NCI-H187 (cell line): ENCODE measurements around the gene ANKH.

Source experiments
- DNase-seq, 2 experiments: peaks; one replicate each; lab custom pipeline; 2025; lab: John Stamatoyannopoulos, UW

The ANKH gene

DNA sequence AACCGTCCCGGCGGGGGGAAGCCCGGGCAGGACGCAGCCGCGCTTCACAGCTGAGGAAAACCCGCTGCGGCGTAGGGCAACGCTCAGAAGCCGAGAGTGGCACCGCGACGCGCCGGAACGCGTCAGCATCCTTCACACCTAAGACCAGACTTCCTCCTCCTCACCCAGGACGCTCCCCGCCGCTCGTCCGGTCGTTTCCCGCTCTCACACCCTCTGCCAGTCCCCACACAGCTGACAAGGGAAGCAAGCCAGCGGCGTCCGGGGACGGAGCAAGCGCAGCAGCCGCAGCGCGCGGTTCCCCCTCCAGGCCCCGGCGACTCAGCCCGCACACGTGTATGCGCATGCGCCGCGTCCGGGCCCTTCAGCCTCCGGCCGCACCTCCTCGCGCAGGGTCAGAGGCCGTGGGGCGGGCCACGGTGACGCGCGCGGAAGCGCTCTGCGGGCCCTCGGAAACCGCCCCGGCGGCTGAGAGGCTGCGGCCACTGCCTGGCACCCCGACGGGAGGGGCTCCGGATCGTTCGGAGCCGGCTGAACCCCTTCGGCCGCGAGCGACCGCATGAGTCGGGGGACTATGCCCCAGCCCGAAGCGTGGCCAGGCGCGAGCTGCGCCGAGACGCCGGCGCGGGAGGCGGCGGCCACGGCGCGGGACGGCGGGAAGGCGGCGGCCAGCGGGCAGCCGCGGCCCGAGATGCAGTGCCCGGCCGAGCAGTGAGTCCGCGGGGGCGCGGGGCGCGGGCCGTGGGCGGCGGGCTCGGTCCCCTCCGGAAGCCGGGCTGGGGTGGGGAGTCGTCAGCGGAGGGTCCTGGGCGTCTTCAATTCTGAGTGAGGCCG, 207.1 kb downstream of the ANKH start, which contains the start of gene OTULIN:
Gene OTULIN, plus strand, starts transcription at position 449 of the 831 bp plus-strand sequence. Its CDS starts 108 bp downstream, at position 557.
- peak; percentile 80 to 85 for DNase-seq

DNA sequence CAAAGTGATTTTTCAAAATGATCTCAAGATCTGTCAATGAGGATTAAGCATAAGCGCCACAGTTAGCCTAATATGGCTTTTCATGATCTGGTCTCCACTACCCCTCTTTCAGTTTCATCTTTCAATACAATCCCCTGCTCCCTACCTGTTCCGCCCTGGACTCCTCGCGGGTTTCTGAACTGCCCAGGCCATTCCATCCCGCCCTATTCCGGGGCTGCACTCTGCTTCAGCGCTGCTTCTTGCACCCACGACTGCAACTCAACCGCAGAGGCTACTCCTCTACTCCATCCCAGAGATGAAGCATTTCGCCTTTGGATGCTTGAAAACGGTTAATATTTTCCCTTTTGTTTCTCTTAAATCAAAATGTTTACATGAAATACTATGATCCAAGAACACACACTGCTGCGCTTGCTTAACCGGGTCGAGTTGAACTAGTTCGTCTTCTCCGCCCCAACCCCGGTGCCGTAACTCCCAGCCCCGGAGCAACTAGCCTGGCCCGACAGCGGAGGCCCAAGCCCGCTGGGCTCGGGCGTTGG, 207.8 kb downstream of the ANKH start:
- DNase-seq, result no peak

DNA sequence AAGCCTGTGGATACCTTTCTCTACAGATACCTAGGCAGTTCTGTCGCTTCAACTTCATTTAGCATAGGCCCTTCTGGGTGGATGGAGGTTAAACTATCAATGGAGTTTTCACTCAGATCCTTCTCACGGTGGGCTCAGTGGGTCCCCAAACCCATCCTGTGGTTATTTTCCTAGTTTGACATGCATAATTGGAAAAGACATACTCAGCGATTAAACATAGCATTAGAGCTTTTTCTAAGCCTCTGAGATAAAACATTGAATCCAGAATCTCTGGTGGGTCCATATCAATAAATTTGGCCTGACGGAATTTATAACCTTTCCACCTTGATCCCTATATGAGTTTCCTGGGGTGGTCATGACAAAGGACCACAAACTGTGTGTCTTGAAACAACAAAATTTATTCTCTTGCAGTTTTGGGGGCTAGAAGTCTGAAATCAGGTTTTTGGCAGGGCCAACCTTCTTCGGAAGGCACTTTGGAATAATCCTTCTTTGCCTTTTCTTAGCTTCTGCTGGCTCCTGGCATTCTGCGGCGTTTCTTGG, 208.8 kb downstream of the ANKH start:
- no peak for DNase-seq

DNA sequence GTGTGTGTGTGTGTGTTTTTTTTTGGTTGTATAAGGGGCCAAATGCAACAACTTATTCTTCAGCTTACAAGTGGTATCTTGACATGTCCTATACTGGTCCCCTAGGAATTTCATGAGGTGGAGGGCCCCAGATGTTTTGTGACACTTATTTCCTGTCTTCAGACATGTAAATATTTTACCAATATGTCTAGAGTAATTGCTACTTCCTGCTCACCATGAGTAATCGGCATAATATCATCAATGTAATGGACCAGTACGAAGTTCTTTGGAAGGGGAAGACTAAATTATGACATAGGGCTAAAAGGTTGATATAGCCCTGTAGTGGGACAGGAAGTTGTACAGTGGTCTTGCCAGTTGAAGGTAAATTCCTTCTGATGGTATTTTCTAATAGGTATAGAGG, 210.7 kb downstream of the ANKH start:
- DNase-seq, result no peak

DNA sequence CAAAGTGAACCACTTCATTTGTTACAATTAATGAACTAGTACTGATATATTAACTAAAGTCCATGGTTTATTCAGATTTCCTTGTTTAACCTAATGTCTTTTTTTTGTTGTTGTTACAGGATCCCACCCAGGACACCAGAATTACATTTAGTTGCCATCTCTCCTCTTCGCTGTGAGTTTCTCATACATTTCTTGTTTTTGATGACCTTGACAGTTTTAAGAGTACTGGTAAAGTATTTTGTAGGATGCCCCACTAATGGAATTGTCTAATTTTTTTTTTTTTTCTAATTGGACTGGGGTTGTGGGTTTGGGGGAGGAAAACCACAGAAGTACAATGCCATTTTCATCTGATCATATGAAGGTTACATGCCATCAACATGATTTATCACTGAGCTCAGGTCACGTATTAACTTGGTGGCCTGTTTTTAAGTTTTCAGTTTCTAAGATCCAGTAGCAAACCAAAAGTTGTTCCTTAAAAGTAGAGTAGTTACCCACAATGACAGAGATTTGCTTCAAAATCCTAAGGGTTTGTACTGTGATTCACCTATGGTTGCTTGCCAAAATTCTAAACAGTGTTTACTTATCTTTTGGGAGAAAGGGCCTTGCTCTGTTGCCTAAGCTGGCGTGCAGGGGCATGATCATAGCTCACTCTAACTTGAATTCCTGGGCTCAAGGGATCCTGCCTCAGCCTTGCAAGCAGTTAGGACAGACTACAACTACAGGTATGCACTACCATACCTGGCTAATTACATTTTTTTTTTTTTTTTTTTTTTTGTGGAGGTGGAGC, 211.6 kb downstream of the ANKH start:
- no peak for DNase-seq

DNA sequence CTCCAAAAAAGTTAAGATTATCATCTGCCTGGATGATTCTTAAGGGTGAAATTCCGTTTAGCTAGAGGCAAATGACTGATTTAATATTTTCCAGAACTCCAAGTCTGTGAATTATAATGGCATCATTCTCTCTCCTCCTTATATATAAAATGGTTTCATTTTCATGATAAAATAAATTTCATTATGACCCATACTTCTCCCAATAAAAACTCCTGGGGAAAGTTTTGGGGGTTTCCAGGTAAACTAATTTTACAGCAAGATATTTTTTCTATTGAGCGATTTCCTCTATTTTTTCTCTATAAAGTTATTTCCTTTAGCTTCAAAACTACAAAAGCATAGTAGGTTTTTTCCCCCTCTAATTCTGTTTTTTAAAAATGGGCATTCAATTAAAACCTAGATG, 214.7 kb downstream of the ANKH start:
- no peak for DNase-seq

DNA sequence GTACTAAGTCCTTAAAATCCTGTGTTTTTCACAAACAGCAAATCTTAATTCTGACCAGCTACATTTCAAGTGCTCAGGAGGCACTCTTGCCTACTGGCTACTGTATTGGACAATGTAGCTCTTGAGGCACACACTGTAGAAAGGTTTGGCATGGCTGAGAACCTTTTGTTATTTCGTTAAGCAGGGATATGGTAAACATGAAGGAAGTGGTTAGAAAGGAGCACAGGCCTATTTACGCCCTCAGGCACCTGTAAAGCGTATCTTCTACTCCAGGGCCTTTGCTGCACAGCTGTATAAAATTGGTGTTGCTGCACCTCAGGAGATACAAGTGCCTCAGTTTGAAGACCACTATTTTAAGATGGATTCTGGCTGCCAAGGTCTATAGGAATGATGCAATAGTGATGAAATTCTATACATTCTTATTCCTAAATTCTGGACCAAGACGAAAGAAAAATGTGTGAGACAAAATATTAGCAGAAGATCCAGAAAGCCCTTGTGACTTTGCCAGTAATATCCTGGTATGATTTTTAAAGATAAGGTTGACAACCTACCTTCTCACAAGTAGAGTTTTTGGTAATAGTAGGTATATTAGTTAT, 216.3 kb downstream of the ANKH start:
- DNase-seq, result no peak
